ENCODE results near the gene PDGFC.

DNA sequence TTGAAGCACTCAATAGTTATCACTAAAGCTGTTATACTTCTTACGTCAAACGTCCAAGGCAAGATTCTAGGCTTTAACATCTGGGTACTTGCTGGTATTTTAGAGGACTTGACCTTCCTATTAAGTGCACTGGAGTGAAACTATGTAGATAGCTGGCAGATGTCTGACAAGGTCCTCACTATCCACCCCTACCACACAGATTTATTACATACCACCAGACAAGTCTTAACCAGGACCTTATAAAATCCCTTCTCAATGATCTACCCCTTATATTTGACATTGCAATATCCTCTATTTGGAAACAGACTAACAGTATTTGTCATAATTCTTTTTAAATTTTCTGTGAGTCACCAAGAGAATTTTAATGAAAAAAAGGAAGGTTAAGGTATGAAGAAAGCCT, 78.8 kb downstream of the PDGFC start:
- TF ChIP-seq, protein P1, sequence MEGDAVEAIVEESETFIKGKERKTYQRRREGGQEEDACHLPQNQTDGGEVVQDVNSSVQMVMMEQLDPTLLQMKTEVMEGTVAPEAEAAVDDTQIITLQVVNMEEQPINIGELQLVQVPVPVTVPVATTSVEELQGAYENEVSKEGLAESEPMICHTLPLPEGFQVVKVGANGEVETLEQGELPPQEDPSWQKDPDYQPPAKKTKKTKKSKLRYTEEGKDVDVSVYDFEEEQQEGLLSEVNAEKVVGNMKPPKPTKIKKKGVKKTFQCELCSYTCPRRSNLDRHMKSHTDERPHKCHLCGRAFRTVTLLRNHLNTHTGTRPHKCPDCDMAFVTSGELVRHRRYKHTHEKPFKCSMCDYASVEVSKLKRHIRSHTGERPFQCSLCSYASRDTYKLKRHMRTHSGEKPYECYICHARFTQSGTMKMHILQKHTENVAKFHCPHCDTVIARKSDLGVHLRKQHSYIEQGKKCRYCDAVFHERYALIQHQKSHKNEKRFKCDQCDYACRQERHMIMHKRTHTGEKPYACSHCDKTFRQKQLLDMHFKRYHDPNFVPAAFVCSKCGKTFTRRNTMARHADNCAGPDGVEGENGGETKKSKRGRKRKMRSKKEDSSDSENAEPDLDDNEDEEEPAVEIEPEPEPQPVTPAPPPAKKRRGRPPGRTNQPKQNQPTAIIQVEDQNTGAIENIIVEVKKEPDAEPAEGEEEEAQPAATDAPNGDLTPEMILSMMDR (IDR thresholded peaks at IDR 0.05): no peak
- TF ChIP-seq POLR2A (IDR thresholded peaks at IDR 0.05): no peak
- TF ChIP-seq POLR2AphosphoS5 (IDR thresholded peaks at IDR 0.05): no peak
- TF ChIP-seq EP300 (IDR thresholded peaks at IDR 0.05): no peak

All from stomach (tissue), 4 donors.